Astrocyte (in vitro differentiated cells and primary cell): ENCODE results near the gene AIRE. TPM values are rescaled to one million over a fixed set of nuclear protein-coding genes. Genes with fewer than 3 reads are reported as not detected.
A peak's percentile ranks its signal among the peaks of the same experiment; 100 is the strongest.
"Not testable (repeated sequence)": the region's sequence is repeated elsewhere in the genome, so short reads cannot be mapped to it uniquely, and the experiment has no call there.

ENCODE experiments used
- DNase-seq: peaks from one replicate; pipeline ENCODE4 v3.0.0-alpha.2; 2010; ENCODE audit warnings: low read depth
- FAIRE-seq: peaks from 2 replicates; lab custom pipeline; 2011; peaks lifted over from hg19 to GRCh38; lab: Jason Lieb, UNC
- H2AFZ ChIP-seq: 2 replicates; pipeline ENCODE4 v1.6.0; 2012; ENCODE audit warnings: low read depth, low read length, inconsistent platforms
- H3K27ac ChIP-seq: 2 replicates; pipeline ENCODE4 v1.5.1; 2011; ENCODE audit warnings: low read depth, low read length, inconsistent platforms
- H3K27me3 ChIP-seq: 2 replicates; pipeline ENCODE4 v1.6.0; 2011; ENCODE audit warnings: low read length, inconsistent platforms; ENCODE audit not compliant: insufficient read depth
- H3K36me3 ChIP-seq: 2 replicates; pipeline ENCODE4 v1.5.1; 2011; ENCODE audit warnings: low read length, inconsistent platforms; ENCODE audit not compliant: insufficient read depth
- H3K4me1 ChIP-seq: 2 replicates; pipeline ENCODE4 v1.5.1; 2011; ENCODE audit warnings: low read length, inconsistent platforms; ENCODE audit not compliant: insufficient read depth
- H3K4me2 ChIP-seq: 2 replicates; pipeline ENCODE4 v1.6.0; 2012; ENCODE audit warnings: low read length, inconsistent platforms
- H3K4me3 ChIP-seq: 2 replicates; pipeline ENCODE4 v1.5.1; 2011; ENCODE audit warnings: low read depth, mild to moderate bottlenecking, low read length, inconsistent platforms; ENCODE audit not compliant: insufficient read depth
- H3K79me2 ChIP-seq: 2 replicates; pipeline ENCODE4 v1.6.0; 2012; ENCODE audit warnings: mild to moderate bottlenecking, low read length, inconsistent platforms; ENCODE audit not compliant: insufficient read depth
- H3K9ac ChIP-seq: 2 replicates; pipeline ENCODE4 v1.6.0; 2012; ENCODE audit warnings: mild to moderate bottlenecking, low read length, inconsistent platforms
- H3K9me3 ChIP-seq: 2 replicates; pipeline ENCODE4 v1.5.1; 2012; ENCODE audit warnings: low read depth, mild to moderate bottlenecking, low read length, inconsistent platforms; ENCODE audit not compliant: insufficient read depth
- H4K20me1 ChIP-seq: 2 replicates; pipeline ENCODE4 v1.6.0; 2012; ENCODE audit warnings: low read length, inconsistent platforms; ENCODE audit not compliant: insufficient read depth
- H3K27ac Mint-ChIP-seq: one replicate; pipeline ENCODE4 v1.8.0; 2021; ENCODE audit warnings: mild to moderate bottlenecking, mixed read lengths; ENCODE audit not compliant: unreplicated experiment
- H3K27me3 Mint-ChIP-seq: one replicate; pipeline ENCODE4 v1.8.0; 2021; ENCODE audit warnings: low read depth, mixed read lengths; ENCODE audit not compliant: unreplicated experiment
- H3K36me3 Mint-ChIP-seq: one replicate; pipeline ENCODE4 v1.8.0; 2021; ENCODE audit warnings: low read depth, mixed read lengths; ENCODE audit not compliant: unreplicated experiment
- H3K4me1 Mint-ChIP-seq: one replicate; pipeline ENCODE4 v1.8.0; 2021; ENCODE audit warnings: low read depth, mixed read lengths; ENCODE audit not compliant: unreplicated experiment
- H3K4me3 Mint-ChIP-seq: one replicate; pipeline ENCODE4 v1.8.0; 2021; ENCODE audit warnings: mild to moderate bottlenecking, moderate library complexity, mixed read lengths; ENCODE audit not compliant: unreplicated experiment
- H3K9me3 Mint-ChIP-seq: one replicate; pipeline ENCODE4 v1.8.0; 2021; ENCODE audit warnings: mild to moderate bottlenecking, mixed read lengths; ENCODE audit not compliant: unreplicated experiment
- EZH2 ChIP-seq: IDR thresholded peaks from 2 replicates; pipeline ENCODE4 v1.6.1; 2012; ENCODE audit warnings: mild to moderate bottlenecking, low read length, inconsistent platforms; ENCODE audit not compliant: insufficient read depth
- total RNA-seq: library from RNA; stranded (reverse); gene quantifications from 2 replicates; pipeline ENCODE4 v1.2.1, GENCODE V29; 2021
- TF ChIP-seq, protein P1 (sequence below): IDR thresholded peaks from 2 replicates; pipeline ENCODE4 v1.5.1; 2011; ENCODE audit warnings: low read depth, mild to moderate bottlenecking, inconsistent platforms, low read length, moderate library complexity; ENCODE audit not compliant: insufficient read depth

AIRE gene
- total RNA-seq, 1 donor from 2014 or later, result 0.07 TPM

DNA sequence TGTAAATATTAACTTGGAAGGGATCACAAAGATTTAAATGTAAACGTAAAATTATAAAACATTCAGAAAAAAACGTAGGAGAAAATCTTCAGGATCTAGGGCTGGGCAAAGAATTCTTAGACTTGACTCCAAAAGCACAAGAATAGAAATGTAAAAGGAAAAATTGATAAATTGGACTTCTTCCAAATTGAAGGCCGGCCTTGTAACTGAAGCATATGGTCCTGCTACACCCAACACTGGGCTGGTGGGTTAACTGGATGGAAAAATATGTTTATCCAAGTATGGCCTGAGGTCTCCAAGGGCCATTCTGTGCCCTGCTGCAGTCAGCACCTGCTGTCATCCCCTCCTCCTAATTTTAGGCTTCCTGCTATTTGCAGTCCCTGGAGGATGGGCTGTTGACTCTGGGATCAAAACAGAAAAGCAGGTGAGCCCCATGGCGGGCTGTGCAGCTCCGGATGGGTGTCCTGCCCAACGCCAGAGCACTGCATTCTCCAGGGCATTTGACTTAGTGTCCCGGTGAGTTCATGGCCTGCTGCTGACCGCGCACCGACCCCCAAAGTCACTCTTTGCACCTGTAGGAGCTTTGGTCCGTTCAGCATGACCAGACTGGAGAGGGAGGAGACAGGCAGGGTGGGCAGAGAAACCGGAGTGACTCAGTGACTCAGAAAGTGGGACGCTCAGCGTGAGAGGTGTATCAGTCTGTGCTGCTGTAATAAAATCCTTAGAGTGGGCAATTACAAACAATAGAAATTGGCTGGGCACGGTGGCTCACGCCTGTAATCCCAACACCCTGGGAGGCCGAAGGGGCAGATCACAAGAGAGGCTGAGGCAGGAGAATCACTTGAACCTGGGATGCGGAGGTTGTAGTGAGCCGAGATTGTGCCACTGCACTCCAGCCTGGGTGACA, 6.1 kb upstream of the AIRE start:
- FAIRE-seq, result no peak
- no peaks in the 10 kb centered on the region for H4K20me1 ChIP-seq
- H3K27ac Mint-ChIP-seq, result no peak overlapping the region
- no peak overlapping the region for H3K4me3 ChIP-seq
- H3K4me1 ChIP-seq, result no peaks in the 10 kb centered on the region
- H3K79me2 ChIP-seq, result no peaks in the 10 kb centered on the region
- peaks cover 2% of the 10 kb centered on the region for H3K27me3 ChIP-seq
- no peaks in the 10 kb centered on the region for H3K9me3 Mint-ChIP-seq
- no peak overlapping the region for H3K4me3 Mint-ChIP-seq
- H3K27ac ChIP-seq, result no peak overlapping the region
- no peaks in the 10 kb centered on the region for H3K4me1 Mint-ChIP-seq
- DNase-seq, result no peak
- H3K9ac ChIP-seq, result no peak overlapping the region
- H3K9me3 ChIP-seq, result no peaks in the 10 kb centered on the region
- H2AFZ ChIP-seq, result no peak overlapping the region
- H3K36me3 ChIP-seq, result no peaks in the 10 kb centered on the region
- no peaks in the 10 kb centered on the region for H3K36me3 Mint-ChIP-seq
- TF ChIP-seq, protein P1, sequence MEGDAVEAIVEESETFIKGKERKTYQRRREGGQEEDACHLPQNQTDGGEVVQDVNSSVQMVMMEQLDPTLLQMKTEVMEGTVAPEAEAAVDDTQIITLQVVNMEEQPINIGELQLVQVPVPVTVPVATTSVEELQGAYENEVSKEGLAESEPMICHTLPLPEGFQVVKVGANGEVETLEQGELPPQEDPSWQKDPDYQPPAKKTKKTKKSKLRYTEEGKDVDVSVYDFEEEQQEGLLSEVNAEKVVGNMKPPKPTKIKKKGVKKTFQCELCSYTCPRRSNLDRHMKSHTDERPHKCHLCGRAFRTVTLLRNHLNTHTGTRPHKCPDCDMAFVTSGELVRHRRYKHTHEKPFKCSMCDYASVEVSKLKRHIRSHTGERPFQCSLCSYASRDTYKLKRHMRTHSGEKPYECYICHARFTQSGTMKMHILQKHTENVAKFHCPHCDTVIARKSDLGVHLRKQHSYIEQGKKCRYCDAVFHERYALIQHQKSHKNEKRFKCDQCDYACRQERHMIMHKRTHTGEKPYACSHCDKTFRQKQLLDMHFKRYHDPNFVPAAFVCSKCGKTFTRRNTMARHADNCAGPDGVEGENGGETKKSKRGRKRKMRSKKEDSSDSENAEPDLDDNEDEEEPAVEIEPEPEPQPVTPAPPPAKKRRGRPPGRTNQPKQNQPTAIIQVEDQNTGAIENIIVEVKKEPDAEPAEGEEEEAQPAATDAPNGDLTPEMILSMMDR, result no peak
- TF ChIP-seq EZH2, result no peak
- peaks cover 21% of the 10 kb centered on the region for H3K27me3 Mint-ChIP-seq
- H3K4me2 ChIP-seq, result no peak overlapping the region

DNA sequence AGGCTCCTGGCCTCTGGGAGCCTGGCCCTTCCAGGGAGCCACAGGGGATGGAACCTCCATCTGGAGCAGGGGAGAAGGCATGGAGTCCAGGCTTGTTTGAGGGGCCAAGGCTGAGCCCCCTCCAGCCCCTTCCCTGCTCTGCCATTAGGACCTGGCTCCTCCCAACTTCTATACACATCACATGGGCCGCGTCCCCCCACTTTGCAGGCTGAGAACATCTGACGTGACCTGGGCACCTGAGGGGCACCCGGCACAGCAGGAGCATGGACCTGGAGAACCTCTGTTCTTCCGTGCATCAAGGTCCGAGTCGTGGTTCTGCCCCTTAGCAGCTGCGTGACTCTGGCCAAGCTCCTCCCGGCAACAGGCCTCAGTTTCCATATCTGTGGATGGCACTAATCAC, 3.9 kb upstream of the AIRE start:
- Mint-ChIP-seq H3K9me3 (no peaks in the 10 kb centered on the region), H3K4me3 (no peak overlapping the region), H3K4me1 (no peaks in the 10 kb centered on the region), H3K36me3 (no peaks in the 10 kb centered on the region), H3K27ac (no peak overlapping the region), H3K27me3 (peaks cover 10% of the 10 kb centered on the region)
- no peaks in the 10 kb centered on the region for H3K79me2 ChIP-seq
- no peaks in the 10 kb centered on the region for H4K20me1 ChIP-seq
- TF ChIP-seq, protein P1, result no peak
- no peak for TF ChIP-seq EZH2
- no peaks in the 10 kb centered on the region for H3K9me3 ChIP-seq
- no peak overlapping the region for H3K9ac ChIP-seq
- no peak overlapping the region for H3K4me3 ChIP-seq
- peaks cover 2% of the 10 kb centered on the region for H3K27me3 ChIP-seq
- no peak overlapping the region for H2AFZ ChIP-seq
- no peak for DNase-seq
- no peak for FAIRE-seq
- no peaks in the 10 kb centered on the region for H3K36me3 ChIP-seq
- no peaks in the 10 kb centered on the region for H3K4me1 ChIP-seq
- no peak overlapping the region for H3K4me2 ChIP-seq
- no peak overlapping the region for H3K27ac ChIP-seq

DNA sequence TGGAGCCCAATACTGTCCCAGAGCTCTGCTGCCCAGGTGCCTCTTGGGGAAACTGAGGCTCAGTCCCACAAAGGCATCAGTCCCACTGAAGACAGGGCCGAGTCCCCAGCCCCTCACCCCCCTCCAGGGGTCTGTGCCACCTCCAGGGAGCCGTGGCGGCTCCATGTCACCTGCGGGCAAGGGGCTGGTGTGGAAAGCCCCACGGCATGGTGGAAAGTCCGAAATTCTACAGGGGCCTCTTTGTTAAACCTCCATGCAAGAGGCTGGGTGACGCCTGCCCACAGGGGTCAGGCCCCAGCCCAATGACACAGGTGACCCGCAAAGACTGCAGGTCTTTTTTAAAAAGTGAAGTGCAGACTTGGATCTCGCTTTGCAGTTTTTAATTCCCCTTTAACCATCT, 3.3 kb upstream of the AIRE start:
- Histone ChIP-seq H3K79me2 (no peaks in the 10 kb centered on the region), H3K27ac (no peak overlapping the region), H3K9me3 (no peaks in the 10 kb centered on the region), H4K20me1 (no peaks in the 10 kb centered on the region), H2AFZ (no peak overlapping the region), H3K27me3 (peaks cover 2% of the 10 kb centered on the region), H3K36me3 (no peaks in the 10 kb centered on the region), H3K4me2 (no peak overlapping the region), H3K4me1 (no peaks in the 10 kb centered on the region), H3K9ac (no peak overlapping the region), H3K4me3 (no peak overlapping the region)
- TF ChIP-seq, protein P1, result no peak
- TF ChIP-seq EZH2, result no peak
- H3K36me3 Mint-ChIP-seq, result no peaks in the 10 kb centered on the region
- FAIRE-seq (no peak), DNase-seq (no peak)
- no peak overlapping the region for H3K4me3 Mint-ChIP-seq
- no peaks in the 10 kb centered on the region for H3K9me3 Mint-ChIP-seq
- H3K27me3 Mint-ChIP-seq, result peaks cover 10% of the 10 kb centered on the region
- H3K4me1 Mint-ChIP-seq, result no peaks in the 10 kb centered on the region
- no peak overlapping the region for H3K27ac Mint-ChIP-seq

DNA sequence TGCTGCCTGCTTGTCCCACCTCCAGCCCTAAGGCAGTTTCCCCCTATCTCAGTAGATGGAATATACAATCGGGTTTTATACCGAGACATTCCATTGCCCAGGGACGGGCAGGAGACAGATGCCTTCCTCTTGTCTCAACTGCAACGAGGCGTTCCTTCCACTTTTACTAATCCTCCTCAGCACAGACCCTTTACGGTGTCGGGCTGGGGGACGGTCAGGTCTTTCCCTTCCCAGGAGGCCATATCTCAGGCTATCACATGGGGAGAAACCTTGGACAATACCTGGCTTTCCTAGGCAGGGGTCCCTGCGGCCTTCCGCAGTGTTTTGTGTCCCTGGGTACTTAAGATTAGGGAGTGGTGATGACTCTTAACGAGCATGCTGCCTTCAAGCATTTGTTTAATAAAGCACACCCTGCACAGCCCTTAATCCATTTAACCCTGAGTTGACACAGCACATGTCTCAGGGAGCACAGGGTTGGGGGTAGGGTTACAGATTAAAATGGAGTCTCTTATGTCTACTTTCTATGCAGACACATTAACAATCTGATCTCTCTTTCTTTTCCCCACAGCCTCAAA, 2.4 kb upstream of the AIRE start:
- not testable (repeated sequence) for H3K4me1 ChIP-seq, H3K36me3 ChIP-seq, H2AFZ ChIP-seq, DNase-seq, H4K20me1 ChIP-seq, H3K36me3 Mint-ChIP-seq, H3K9ac ChIP-seq, H3K4me2 ChIP-seq, FAIRE-seq, H3K4me3 Mint-ChIP-seq, H3K27me3 ChIP-seq, H3K27ac ChIP-seq, H3K4me1 Mint-ChIP-seq, H3K9me3 Mint-ChIP-seq, H3K4me3 ChIP-seq, H3K79me2 ChIP-seq, H3K9me3 ChIP-seq
- H3K27me3 Mint-ChIP-seq, result peaks cover 16% of the 10 kb centered on the region
- peak overlapping the region; percentile 12 for H3K27ac Mint-ChIP-seq
